ENCODE data around the gene MICAL2. TPM values are rescaled to one million over a fixed set of nuclear protein-coding genes. Genes with fewer than 3 reads are reported as not detected.

Gene MICAL2
- total RNA-seq, 1 experiment from 2014 or later, result 247 TPM

- peaks cover 8% of the 10 kb centered on the region for H3K36me3 ChIP-seq (ENCODE audit: control insufficient read depth, insufficient read depth, low read length)
- Mint-ChIP-seq H3K27ac (ENCODE audit: unreplicated experiment) (peak overlapping the region; percentile 75), H3K9me3 (ENCODE audit: unreplicated experiment) (no peaks in the 10 kb centered on the region), H3K36me3 (ENCODE audit: insufficient read depth, unreplicated experiment) (peaks cover 96% of the 10 kb centered on the region), H3K27me3 (ENCODE audit: insufficient read depth, unreplicated experiment) (no peaks in the 10 kb centered on the region), H3K4me1 (ENCODE audit: low read depth, unreplicated experiment) (peaks cover 68% of the 10 kb centered on the region), H3K4me3 (ENCODE audit: unreplicated experiment) (no peak overlapping the region)
- H3K4me3 ChIP-seq (ENCODE audit: low read depth, low read length), result no peak overlapping the region
- ChIA-PET POLR2A (no interaction called here), CTCF (interaction anchor here (1.4 kb wide), 1 partner anchor 16 kb away, joined by 3 read pairs; no protein-coding TSS in a partner anchor)
- DNase-seq, result no peak
- TF ChIP-seq CTCF (IDR thresholded peaks at IDR 0.05; ENCODE audit: insufficient read depth in 1 of 2, low read depth in 1 of 2, low read length in 1 of 2, severe bottlenecking in 1 of 2, unreplicated experiment in 1 of 2), result no peak
- no TSS peak for BruUV-seq (replicated peaks)
- peaks cover 72% of the 10 kb centered on the region for H3K4me1 ChIP-seq
- H3K9me3 ChIP-seq, result no peaks in the 10 kb centered on the region
- intact Hi-C loops (cut with micrococcal nuclease; ENCODE audit: unreplicated experiment), result loop anchor here (2.0 kb wide), 2 partner anchors 13 to 27 kb away; no protein-coding TSS in a partner anchor
- no peaks in the 10 kb centered on the region for H3K27me3 ChIP-seq (replicated peaks; ENCODE audit: control insufficient read depth, insufficient read depth, low read length)
These were observed 121.8 kb downstream of the MICAL2 start for GRCh38 chr11:12232160-12232559.

- H3K27me3 Mint-ChIP-seq (ENCODE audit: insufficient read depth, unreplicated experiment), result no peaks in the 10 kb centered on the region
- H3K36me3 Mint-ChIP-seq (ENCODE audit: insufficient read depth, unreplicated experiment), result peaks cover 94% of the 10 kb centered on the region
- DNase-seq, result peak; percentile 49 to 60
- H3K4me1 Mint-ChIP-seq (ENCODE audit: low read depth, unreplicated experiment), result peaks cover 68% of the 10 kb centered on the region
- ChIA-PET CTCF (interaction anchor here (0.8 to 1.5 kb wide), 13 partner anchors 9 to 180 kb away, joined by 3 to 7 read pairs (median 4); no protein-coding TSS in a partner anchor), POLR2A (interaction anchor here (0.6 to 1.6 kb wide), 3 partner anchors 32 to 222 kb away, joined by 3 to 10 read pairs (median 6); no protein-coding TSS in a partner anchor)
- Histone ChIP-seq H3K9me3 (no peaks in the 10 kb centered on the region), H3K36me3 (ENCODE audit: control insufficient read depth, insufficient read depth, low read length) (peaks cover 8% of the 10 kb centered on the region), H3K27me3 (replicated peaks; ENCODE audit: control insufficient read depth, insufficient read depth, low read length) (no peaks in the 10 kb centered on the region), H3K4me3 (ENCODE audit: low read depth, low read length) (no peak overlapping the region), H3K4me1 (peaks cover 72% of the 10 kb centered on the region)
- intact Hi-C loops (cut with micrococcal nuclease; ENCODE audit: unreplicated experiment), result loop anchor here (1.0 to 2.0 kb wide), 8 partner anchors 9 to 90 kb away; no protein-coding TSS in a partner anchor
- peak overlapping the region; percentile 75 for H3K27ac Mint-ChIP-seq (ENCODE audit: unreplicated experiment)
- no peak for TF ChIP-seq CTCF (IDR thresholded peaks at IDR 0.05; ENCODE audit: insufficient read depth in 1 of 2, low read depth in 1 of 2, low read length in 1 of 2, severe bottlenecking in 1 of 2, unreplicated experiment in 1 of 2)
- no peaks in the 10 kb centered on the region for H3K9me3 Mint-ChIP-seq (ENCODE audit: unreplicated experiment)
- TSS peak; percentile 64 for BruUV-seq (replicated peaks)
- peak overlapping the region; percentile 42 for H3K4me3 Mint-ChIP-seq (ENCODE audit: unreplicated experiment)
These were observed 122.6 kb downstream of the MICAL2 start for GRCh38 chr11:12232817-12233601.

- intact Hi-C loops (cut with micrococcal nuclease; ENCODE audit: unreplicated experiment), result loop anchor here (1.0 to 2.0 kb wide), 8 partner anchors 9 to 90 kb away; no protein-coding TSS in a partner anchor
- ChIA-PET POLR2A (interaction anchor here (0.6 to 1.6 kb wide), 3 partner anchors 33 to 223 kb away, joined by 3 to 10 read pairs (median 6); no protein-coding TSS in a partner anchor), CTCF (interaction anchor here (0.8 to 1.5 kb wide), 13 partner anchors 10 to 180 kb away, joined by 3 to 7 read pairs (median 4); no protein-coding TSS in a partner anchor)
- H3K27me3 Mint-ChIP-seq (ENCODE audit: insufficient read depth, unreplicated experiment), result no peaks in the 10 kb centered on the region
- H3K4me3 Mint-ChIP-seq (ENCODE audit: unreplicated experiment), result peak overlapping the region; percentile 42
- Histone ChIP-seq H3K4me1 (peaks cover 72% of the 10 kb centered on the region), H3K4me3 (ENCODE audit: low read depth, low read length) (no peak overlapping the region), H3K36me3 (ENCODE audit: control insufficient read depth, insufficient read depth, low read length) (peaks cover 8% of the 10 kb centered on the region), H3K9me3 (no peaks in the 10 kb centered on the region), H3K27me3 (replicated peaks; ENCODE audit: control insufficient read depth, insufficient read depth, low read length) (no peaks in the 10 kb centered on the region)
- DNase-seq, result no peak
- no TSS peak for BruUV-seq (replicated peaks)
- H3K9me3 Mint-ChIP-seq (ENCODE audit: unreplicated experiment), result no peaks in the 10 kb centered on the region
- H3K27ac Mint-ChIP-seq (ENCODE audit: unreplicated experiment), result peak overlapping the region; percentile 75
- peaks cover 94% of the 10 kb centered on the region for H3K36me3 Mint-ChIP-seq (ENCODE audit: insufficient read depth, unreplicated experiment)
- TF ChIP-seq CTCF (IDR thresholded peaks at IDR 0.05; ENCODE audit: insufficient read depth in 1 of 2, low read depth in 1 of 2, low read length in 1 of 2, severe bottlenecking in 1 of 2, unreplicated experiment in 1 of 2), result no peak
- H3K4me1 Mint-ChIP-seq (ENCODE audit: low read depth, unreplicated experiment), result peaks cover 63% of the 10 kb centered on the region
These were observed 123.2 kb downstream of the MICAL2 start for GRCh38 chr11:12233602-12233925.

All from Caco-2 (cell line).